ENCODE data around the gene PTPN9. TPM values are rescaled to one million over a fixed set of nuclear protein-coding genes. Genes with fewer than 3 reads are reported as not detected.
A peak's percentile ranks its signal among the peaks of the same experiment; 100 is the strongest.

The PTPN9 gene
- total and polyA plus RNA-seq, 10 of the 15 experiments (the other 5 are each of a cell fraction or from before 2014, with no cell fraction given): 7.8 to 29.1 (median 18.5) TPM

- ChIA-PET POLR2A (interaction anchor here (0.5 to 7.2 kb wide), 14 partner anchors 7 to 1136 kb away, joined by 3 to 110 read pairs (median 4); partner anchors contain the start of genes IMP3, MAN2C1, PTPN9 and SNUPN), SMC1A (ENCODE audit: uncharacterized antibody, unreplicated experiment) (interaction anchor here (0.7 to 3.8 kb wide), 12 partner anchors 8 to 186 kb away, joined by 3 to 27 read pairs (median 4); partner anchors contain the start of genes IMP3, MAN2C1, PTPN9 and SNUPN)
- intact Hi-C loops (cut with micrococcal nuclease; ENCODE audit: unreplicated experiment): loop anchor here (2.0 to 5.0 kb wide), 3 partner anchors 187 to 432 kb away; partner anchors contain the start of genes IMP3 and PPCDC
- no peak for TF ChIP-seq CBX5 (IDR thresholded peaks at IDR 0.05; ENCODE audit: low read depth)
- TF ChIP-seq TCF12 (IDR thresholded peaks at IDR 0.05; ENCODE audit: low read depth, low read length): 0 out of 2 replicates have a peak, but pooled peaks have one; percentile 5
- TF ChIP-seq SMAD1 (IDR thresholded peaks at IDR 0.05; ENCODE audit: low read depth, partially characterized antibody): no peak
- TF ChIP-seq FOXK2 (IDR thresholded peaks at IDR 0.05): no peak
- TF ChIP-seq ZNF687 (IDR thresholded peaks at IDR 0.05): peak; percentile 23; the same call in 1 of the 2 replicates
- no peak for TF ChIP-seq GABPA (IDR thresholded peaks at IDR 0.05; ENCODE audit: low read depth)
- TF ChIP-seq RELA (IDR thresholded peaks at IDR 0.05; ENCODE audit: borderline replicate concordance, partially characterized antibody): no peak
- TF ChIP-seq RCOR1 (conservative IDR thresholded peaks at IDR 0.05; ENCODE audit: low read depth, low read length): no peak
- no peak for TF ChIP-seq USF1 (IDR thresholded peaks at IDR 0.05; ENCODE audit: borderline replicate concordance, extremely low read length, insufficient read depth, low read depth, low read length)
- no peak for TF ChIP-seq SUZ12 (IDR thresholded peaks at IDR 0.05; ENCODE audit: unreplicated experiment)
- TF ChIP-seq KAT2A (conservative IDR thresholded peaks at IDR 0.05; ENCODE audit: control insufficient read depth, low read depth, low read length): no peak
- no peak for TF ChIP-seq ASH2L (IDR thresholded peaks at IDR 0.05; ENCODE audit: borderline replicate concordance, low read depth)
- no peak for TF ChIP-seq BMI1 (IDR thresholded peaks at IDR 0.05; ENCODE audit: borderline replicate concordance)
- peak; percentile 28; the same call in 1 of the 2 replicates for TF ChIP-seq GATAD2B (conservative IDR thresholded peaks at IDR 0.05; ENCODE audit: low read depth)
- no peak for TF ChIP-seq CEBPB (IDR thresholded peaks at IDR 0.05; ENCODE audit: borderline replicate concordance in 1 of 2, low read depth in 2 of 2, low read length in 2 of 2)
- TF ChIP-seq SMAD5 (IDR thresholded peaks at IDR 0.05; ENCODE audit: low read depth): peak; percentile 53; the same call in 1 of the 2 replicates
- TF ChIP-seq BHLHE40 (IDR thresholded peaks at IDR 0.05; ENCODE audit: borderline replicate concordance in 1 of 2, low read depth in 2 of 2, low read length in 1 of 2): peak; percentile 62 to 80; a peak in 3 of 4 replicates
- TF ChIP-seq TCF3 (IDR thresholded peaks at IDR 0.05; ENCODE audit: borderline replicate concordance, insufficient read depth, low read depth, low read length): no peak
Observed at GRCh38 chr15:75453703-75454470, 125.2 kb downstream of the PTPN9 start.

More at GRCh38 chr15:75453703-75454470, 125.2 kb downstream of the PTPN9 start:
- peak overlapping the region; percentile 76 for H3K4me3 ChIP-seq
- peaks cover 36% of the 10 kb centered on the region for H3K79me2 ChIP-seq (ENCODE audit: control insufficient read depth, insufficient read depth, low read length)
- FAIRE-seq: peak; percentile 98
- no peaks in the 10 kb centered on the region for H3K9me3 ChIP-seq (replicated peaks; ENCODE audit: control insufficient read depth, insufficient read depth, low read length)
- in situ Hi-C loops (cut with MboI): no loop called here
- peak overlapping the region; percentile 96 for H3K27ac ChIP-seq (ENCODE audit: control insufficient read depth, insufficient read depth)
- H3K27me3 ChIP-seq (replicated peaks in 1 of 2; ENCODE audit: control insufficient read depth in 2 of 2, insufficient read depth in 2 of 2, low read length in 1 of 2): no peaks in the 10 kb centered on the region
- peaks cover 0 to 6% of the 10 kb centered on the region in 2 experiments; a peak in 1 of 4 replicates for H3K36me3 ChIP-seq (ENCODE audit: control insufficient read depth in 2 of 2, insufficient read depth in 2 of 2, low read length in 1 of 2)
- WGBS (ENCODE audit: insufficient coverage, insufficient replicate concordance, low lambda C conversion rate, missing lambda C conversion rate): under 1% methylated on average over 47 of the region's 57 CpGs
- H3K9ac ChIP-seq (ENCODE audit: control insufficient read depth, insufficient read depth, low read length): peak overlapping the region; percentile 96
- H3K4me2 ChIP-seq (ENCODE audit: control insufficient read depth, insufficient read depth): peak overlapping the region; percentile 80
- ChIA-PET CTCF (interaction anchor here (0.6 to 6.1 kb wide), 11 partner anchors 10 to 886 kb away, joined by 3 to 63 read pairs (median 5); partner anchors contain the start of genes IMP3, MAN2C1, SNUPN and SNX33), RAD21 (ENCODE audit: unreplicated experiment) (interaction anchor here (0.7 to 7.3 kb wide), 23 partner anchors 8 to 323 kb away, joined by 3 to 113 read pairs (median 4); partner anchors contain the start of genes IMP3, MAN2C1, PTPN9 and SNUPN)
- H2AFZ ChIP-seq (ENCODE audit: control insufficient read depth, low read depth, low read length): peak overlapping the region; percentile 68
- DNase-seq (ENCODE audit: low read depth, low spot score): peak; percentile 98
- H3K4me1 ChIP-seq (ENCODE audit: control insufficient read depth, insufficient read depth, low read length): peaks cover 11% of the 10 kb centered on the region
- ATAC-seq: peak; percentile 54
- BruUV-seq (replicated peaks): no TSS peak
- H4K20me1 ChIP-seq (ENCODE audit: control insufficient read depth, insufficient read depth): no peaks in the 10 kb centered on the region; the same call in 1 of the 2 replicates
